Bronchial epithelial cell (primary cell): ENCODE data around the gene PER3. TPM values are rescaled to one million over a fixed set of nuclear protein-coding genes. Genes with fewer than 3 reads are reported as not detected.
A peak's percentile ranks its signal among the peaks of the same experiment; 100 is the strongest.

Experiments
- DNase-seq: peaks from one replicate; pipeline ENCODE4 v3.0.0-alpha.2; 2010; ENCODE audit warnings: low read depth
- FAIRE-seq: peaks from 2 replicates; lab custom pipeline; 2011; peaks lifted over from hg19 to GRCh38; lab: Jason Lieb, UNC
- H3K27me3 ChIP-seq: 2 replicates; pipeline ENCODE4 v1.5.1; 2011; ENCODE audit warnings: low read length; ENCODE audit not compliant: control insufficient read depth, insufficient read depth
- H3K36me3 ChIP-seq: 2 replicates; pipeline ENCODE4 v1.5.1; 2011; ENCODE audit warnings: low read length; ENCODE audit not compliant: control insufficient read depth, insufficient read depth
- H3K4me3 ChIP-seq: 2 replicates; pipeline ENCODE4 v1.5.1; 2011; ENCODE audit warnings: mild to moderate bottlenecking, low read depth, low read length, control low read depth
- CTCF ChIP-seq: IDR thresholded peaks from 2 replicates; pipeline ENCODE4 v1.5.1; 2011; ENCODE audit warnings: mild to moderate bottlenecking, moderate library complexity, low read length, control low read depth, inconsistent platforms; ENCODE audit not compliant: insufficient read depth, severe bottlenecking
- total RNA-seq: library from RNA; depleted of rRNA; stranded (reverse); fragments of >200 nt; gene quantifications from 2 replicates; pipeline ENCODE4 v1.2.1, GENCODE V29; 2014

PER3 gene
- total RNA-seq, 1 donor from 2014 or later, result 4.5 TPM

GRCh38 chr1:7770669-7770996 is 13.5 kb upstream of the PER3 start:
- Histone ChIP-seq H3K4me3 (peak overlapping the region; percentile 48), H3K36me3 (peaks cover 1% of the 10 kb centered on the region), H3K27me3 (no peaks in the 10 kb centered on the region)
- FAIRE-seq (no peak), DNase-seq (peak; percentile 21)
- TF ChIP-seq CTCF, result no peak

GRCh38 chr1:7770997-7771822 is 12.9 kb upstream of the PER3 start, which contains the start of gene VAMP3:
TSS of gene VAMP3 (plus strand) at chr1:7771296. CDS start at chr1:7771384, 88 bp downstream.
- Histone ChIP-seq H3K36me3 (peaks cover 1% of the 10 kb centered on the region), H3K4me3 (peak within 1 kb of the TSS; percentile 48), H3K27me3 (no peaks in the 10 kb centered on the region)
- FAIRE-seq (no peak), DNase-seq (peak; percentile 47)
- no peak for TF ChIP-seq CTCF

- H3K4me3 ChIP-seq, result peak overlapping the region; percentile 48
- no peak for FAIRE-seq
- TF ChIP-seq CTCF, result no peak
- no peak for DNase-seq
- H3K27me3 ChIP-seq, result no peaks in the 10 kb centered on the region
- peaks cover 1% of the 10 kb centered on the region for H3K36me3 ChIP-seq
Observed at GRCh38 chr1:7771823-7772299, 12.2 kb upstream of the PER3 start.

- TF ChIP-seq CTCF, result no peak
- DNase-seq, result no peak
- H3K4me3 ChIP-seq, result no peak overlapping the region
- H3K36me3 ChIP-seq, result peaks cover 10% of the 10 kb centered on the region
- no peaks in the 10 kb centered on the region for H3K27me3 ChIP-seq
- no peak for FAIRE-seq
Observed at GRCh38 chr1:7777591-7777990, 6.5 kb upstream of the PER3 start.

DNA sequence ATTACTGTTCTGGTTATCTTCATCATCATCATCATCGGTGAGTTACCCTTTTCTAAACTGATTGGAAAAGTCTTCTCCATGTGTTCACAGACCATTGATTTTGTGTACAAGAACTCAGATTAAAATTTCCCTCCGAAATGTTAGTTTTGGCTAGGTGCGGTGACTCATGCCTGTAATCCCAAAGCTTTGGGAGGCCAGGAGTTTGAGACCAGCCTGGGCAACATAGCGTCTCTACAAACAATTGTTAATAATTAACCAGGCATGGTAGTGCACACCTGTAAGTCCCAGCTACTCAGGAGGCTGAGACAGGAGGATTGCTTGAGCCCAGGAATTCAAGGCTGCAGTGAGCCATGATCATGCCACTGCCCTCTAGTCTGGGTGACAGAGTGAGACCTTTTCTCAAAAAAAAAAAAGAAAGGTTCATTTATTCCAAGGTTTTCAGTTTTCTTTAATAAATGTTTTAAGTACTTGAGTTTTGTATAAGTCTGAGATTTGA is 5.9 kb upstream of the PER3 start:
- peaks cover 10% of the 10 kb centered on the region for H3K36me3 ChIP-seq
- FAIRE-seq, result no peak

More for the DNA sequence above, 5.9 kb upstream of the PER3 start:
- no peak for TF ChIP-seq CTCF
- DNase-seq, result no peak
- H3K27me3 ChIP-seq, result no peaks in the 10 kb centered on the region
- no peak overlapping the region for H3K4me3 ChIP-seq
